ENCODE data around the gene ZDHHC5.
A peak's percentile ranks its signal among the peaks of the same experiment; 100 is the strongest.

ZDHHC5 gene

GRCh38 chr11:57667736-57668433, at the start of gene ZDHHC5:
Gene ZDHHC5, plus strand, starts transcription at chr11:57668114. Its CDS starts 4,977 bp downstream, at chr11:57673091.
- DNase-seq (ENCODE audit: low read depth in 2 of 2), result peak; percentile 99

DNA sequence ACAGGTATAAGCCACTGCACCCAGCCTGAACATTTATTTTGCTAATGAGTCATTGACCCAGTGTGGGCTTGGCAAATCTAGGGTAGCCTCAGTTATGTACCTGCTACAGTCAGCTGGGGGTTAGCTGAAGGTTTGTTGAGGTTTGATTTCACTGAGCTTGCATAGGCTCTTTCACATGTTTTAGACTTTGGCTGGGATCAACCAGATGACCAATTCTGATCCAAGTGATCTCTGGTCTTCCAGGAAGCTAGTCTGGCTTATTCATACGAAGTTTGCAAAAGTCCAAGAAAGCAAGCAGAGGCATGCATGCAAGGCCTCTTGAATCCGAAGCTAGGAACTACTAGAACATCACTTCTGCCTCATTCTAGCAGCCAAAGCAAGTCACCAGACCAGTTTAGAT, 49.5 kb upstream of the ZDHHC5 start:
- DNase-seq (ENCODE audit: low read depth in 2 of 2), result no peak

GRCh38 chr11:57619331-57619730, 48.6 kb upstream of the ZDHHC5 start:
- DNase-seq (ENCODE audit: low read depth in 2 of 2), result no peak

DNA sequence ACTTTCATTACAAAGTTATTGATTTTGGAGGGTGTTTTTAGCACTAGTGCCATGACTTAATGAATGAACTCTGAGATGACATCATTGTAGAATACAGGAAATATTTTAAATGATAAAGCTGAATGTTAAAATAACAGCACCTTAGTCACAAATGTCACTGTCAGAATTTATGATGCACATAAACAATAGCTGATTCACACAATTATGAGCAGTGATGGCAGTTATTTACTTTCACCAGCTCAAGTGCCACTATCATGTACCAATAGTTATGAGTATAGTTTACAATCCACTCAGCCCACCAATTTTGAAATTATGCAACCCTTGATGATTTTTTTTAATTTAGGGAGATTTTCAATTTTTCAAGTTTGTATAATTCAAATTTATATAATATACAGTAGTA, 47.4 kb upstream of the ZDHHC5 start:
- DNase-seq (ENCODE audit: low read depth in 2 of 2), result no peak

DNA sequence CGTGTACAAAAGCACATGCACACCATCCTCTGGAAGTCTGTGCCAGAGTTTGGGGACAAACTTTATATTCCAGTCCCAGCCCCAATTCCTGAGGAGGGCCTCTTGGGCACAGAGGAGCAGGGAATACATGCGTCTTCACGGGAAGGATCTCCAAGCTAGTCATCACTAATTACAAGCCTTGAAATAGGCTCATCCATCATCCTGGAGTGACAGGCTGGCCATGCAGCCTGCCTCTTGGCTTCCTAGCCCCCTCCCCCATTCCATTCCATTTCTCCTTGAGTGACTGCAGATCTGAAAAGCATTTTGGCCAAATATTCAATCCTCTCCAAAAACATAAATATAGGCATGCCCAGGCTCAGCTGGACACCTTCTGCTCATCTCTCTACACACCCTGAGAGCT, 45.7 kb upstream of the ZDHHC5 start:
- no peak for DNase-seq (ENCODE audit: low read depth in 2 of 2)

DNA sequence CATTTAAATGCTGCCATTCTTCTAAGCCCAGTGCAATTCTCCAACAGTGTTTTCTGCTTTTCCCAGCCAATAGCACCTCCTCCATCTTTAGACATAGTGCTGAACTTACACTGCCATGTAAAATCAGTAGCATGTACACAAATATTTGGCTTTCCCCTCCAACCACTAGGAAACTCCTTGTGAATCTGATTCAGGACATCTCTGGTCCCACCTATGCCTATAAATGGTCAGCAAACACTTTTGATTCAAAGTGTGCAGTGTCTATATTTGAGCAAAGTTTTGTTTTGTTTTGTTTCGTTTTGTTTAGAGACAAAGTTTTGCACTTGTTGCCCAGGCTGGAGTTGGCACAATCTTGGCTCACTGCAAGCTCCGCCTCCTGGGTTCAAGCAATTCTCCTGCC, 43.0 kb upstream of the ZDHHC5 start:
- DNase-seq (ENCODE audit: low read depth in 2 of 2), result no peak

- no peak for DNase-seq (ENCODE audit: low read depth in 2 of 2)
Measured at GRCh38 chr11:57626895-57627294, 41.0 kb upstream of the ZDHHC5 start.

- DNase-seq (ENCODE audit: low read depth in 2 of 2), result no peak
Measured at GRCh38 chr11:57630171-57630570, 37.7 kb upstream of the ZDHHC5 start.

- no peak for DNase-seq (ENCODE audit: low read depth in 2 of 2)
Measured at GRCh38 chr11:57632116-57632515, 35.8 kb upstream of the ZDHHC5 start.

- no peak for DNase-seq (ENCODE audit: low read depth in 2 of 2)
Measured at GRCh38 chr11:57633394-57634070, 34.4 kb upstream of the ZDHHC5 start.

DNA sequence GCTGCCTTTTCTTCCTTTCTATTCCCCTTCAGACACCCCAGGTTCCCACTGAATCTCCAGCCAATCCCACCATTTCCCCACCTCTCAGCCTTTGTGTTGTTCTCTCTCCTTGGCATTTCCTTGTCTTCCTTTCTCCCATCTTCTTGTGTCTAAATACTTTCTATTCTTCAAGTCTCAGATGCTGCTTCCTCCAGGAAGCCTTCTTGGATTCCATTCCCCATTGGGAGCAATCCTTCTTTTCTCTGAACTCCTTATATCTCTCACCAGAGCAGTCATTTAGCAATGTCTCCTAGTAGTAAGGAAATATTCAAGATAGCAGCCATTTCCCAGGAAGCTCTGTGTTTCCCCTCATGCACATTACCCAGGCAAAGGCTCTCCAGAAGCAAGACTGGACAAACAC, 33.6 kb upstream of the ZDHHC5 start:
- DNase-seq (ENCODE audit: low read depth in 2 of 2), result no peak

DNA sequence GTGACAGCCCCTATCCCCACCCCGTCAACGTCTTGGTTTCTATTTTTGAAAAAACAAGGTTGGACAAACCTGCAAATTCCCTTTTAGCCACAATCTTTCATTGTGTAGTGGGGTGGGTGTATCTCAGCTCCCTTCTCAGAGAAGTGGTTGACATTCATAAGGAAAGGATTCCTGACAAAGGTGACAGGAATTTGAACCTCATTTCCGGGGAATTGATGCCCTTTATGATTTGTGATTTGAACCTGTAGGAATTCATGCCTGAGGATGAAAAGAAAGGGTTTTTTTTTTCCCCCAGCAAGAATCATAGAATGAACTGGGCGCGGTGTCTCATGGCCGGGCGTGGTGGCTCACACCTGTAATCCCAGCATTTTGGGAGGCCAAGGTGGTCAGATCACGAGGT, 32.7 kb upstream of the ZDHHC5 start:
- DNase-seq (ENCODE audit: low read depth in 2 of 2), result no peak

- DNase-seq (ENCODE audit: low read depth in 2 of 2), result no peak
Measured at GRCh38 chr11:57637626-57638004, 30.3 kb upstream of the ZDHHC5 start.

DNA sequence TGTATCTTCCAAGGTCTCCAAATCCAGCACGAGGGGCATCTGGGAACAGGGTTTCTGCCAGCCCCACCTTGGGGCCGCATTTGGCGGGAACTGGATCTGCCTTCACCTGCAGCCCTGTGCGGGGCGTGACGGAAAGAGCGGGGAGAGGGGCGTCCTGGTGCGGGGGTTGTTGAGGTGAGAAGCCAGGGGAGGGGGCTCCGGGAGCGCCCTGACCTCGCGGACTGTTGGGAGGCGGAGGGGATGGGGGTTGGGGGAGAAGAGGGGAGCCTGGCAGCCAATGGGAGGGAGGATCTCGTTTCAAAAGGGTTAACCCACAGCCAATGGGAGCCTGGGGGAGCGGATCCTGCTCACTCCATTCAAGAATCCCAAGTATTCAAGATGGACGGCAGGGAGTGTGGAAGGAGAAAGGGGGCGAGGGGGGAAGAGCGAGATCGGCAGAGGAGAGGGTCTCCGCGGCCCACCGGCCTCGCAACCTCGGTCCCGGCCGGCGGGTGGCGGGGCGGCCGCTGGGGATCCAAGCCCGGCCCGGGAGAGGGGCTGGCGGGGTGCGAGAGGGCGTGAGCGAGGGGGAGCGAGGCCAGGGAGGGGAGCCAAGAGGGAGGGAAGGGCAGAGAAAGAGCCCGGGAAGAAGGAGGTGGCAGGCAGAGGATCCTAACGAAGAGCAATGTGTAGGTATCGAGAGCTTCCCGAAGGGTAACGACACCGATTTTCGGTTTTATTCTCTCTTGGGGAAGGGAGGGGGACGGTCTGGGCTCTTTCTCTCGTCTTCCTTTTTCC, 29.7 kb upstream of the ZDHHC5 start:
- peak; percentile 76 to 77 for DNase-seq (ENCODE audit: low read depth in 2 of 2)

- no peak for DNase-seq (ENCODE audit: low read depth in 2 of 2)
Measured at GRCh38 chr11:57638811-57639320, 29.0 kb upstream of the ZDHHC5 start.

GRCh38 chr11:57639321-57640067, 28.4 kb upstream of the ZDHHC5 start:
- DNase-seq (ENCODE audit: low read depth in 2 of 2), result peak; percentile 84 to 85

GRCh38 chr11:57640068-57640800, 27.7 kb upstream of the ZDHHC5 start:
- DNase-seq (ENCODE audit: low read depth in 2 of 2), result no peak

DNA sequence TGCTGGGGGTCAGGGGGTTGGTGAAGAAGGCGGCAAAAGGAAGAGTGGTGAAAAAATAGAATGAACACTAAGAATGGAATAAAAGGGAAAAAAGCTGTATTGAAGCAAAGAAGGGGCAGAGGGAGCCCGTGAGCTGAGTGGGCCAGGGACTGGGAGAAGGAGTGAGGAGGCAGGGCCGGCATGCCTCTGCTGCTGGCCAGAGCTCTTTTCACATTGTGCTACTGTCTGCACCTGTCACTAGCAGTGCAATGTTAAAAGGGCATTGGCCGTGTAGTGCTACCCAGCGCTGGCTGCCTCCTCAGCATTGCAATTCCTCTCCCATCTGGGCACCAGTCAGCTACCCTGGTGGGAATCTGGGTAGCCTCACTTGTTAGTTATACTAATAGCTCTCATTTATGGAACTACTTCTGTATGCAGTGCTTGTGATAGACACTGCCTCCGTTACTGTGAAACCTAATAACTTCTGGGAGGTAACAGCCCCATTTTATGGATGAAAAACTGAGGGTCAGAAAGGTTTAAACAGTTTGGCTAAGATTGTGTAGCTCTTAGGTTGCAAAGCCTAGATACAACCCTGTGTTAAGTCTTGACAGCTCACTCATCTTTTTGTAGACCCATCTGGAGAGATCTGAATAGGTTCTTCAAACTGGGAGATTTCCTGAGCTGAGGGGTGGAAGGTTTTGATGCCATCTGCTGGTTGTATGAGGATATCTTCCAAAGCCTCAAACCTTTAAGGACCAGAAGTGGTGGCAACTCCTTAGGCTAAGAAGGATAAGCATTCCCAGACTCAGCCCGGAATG, 26.7 kb upstream of the ZDHHC5 start:
- DNase-seq (ENCODE audit: low read depth in 2 of 2), result no peak

DNA sequence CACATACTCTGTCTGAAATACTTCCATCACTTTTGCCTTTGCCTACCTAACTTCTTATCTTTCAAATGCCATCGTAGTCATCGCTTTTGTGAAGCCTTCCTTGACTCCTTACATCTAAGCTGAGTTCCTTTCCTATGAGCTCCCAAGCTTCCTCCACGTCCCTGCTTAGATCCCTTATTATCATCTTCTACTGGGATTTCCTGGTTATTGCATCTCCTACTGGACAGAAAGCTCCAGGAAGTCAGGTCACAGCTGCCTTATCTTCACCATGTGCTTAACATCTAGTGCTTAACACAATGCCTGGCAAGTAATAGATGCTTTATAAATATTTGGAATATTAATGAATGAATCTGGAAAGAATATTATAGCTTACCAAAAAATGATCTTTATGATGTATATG, 24.1 kb upstream of the ZDHHC5 start:
- no peak for DNase-seq (ENCODE audit: low read depth in 2 of 2)

All from fibroblast of skin of left quadriceps (primary cell).